HG03575 (cell line): ENCODE data around the gene SRRM5.
"Not testable (repeated sequence)": the region's sequence is repeated elsewhere in the genome, so short reads cannot be mapped to it uniquely, and the experiment has no call there.

Experiments
- ATAC-seq: cut with Tn5 transposase; IDR thresholded peaks from one replicate; pipeline ENCODE4 v1.9.1; 2021; ENCODE audit not compliant: unreplicated experiment, insufficient number of reproducible peaks, low FRiP score; ENCODE audit errors: extremely low read depth

The SRRM5 gene

DNA sequence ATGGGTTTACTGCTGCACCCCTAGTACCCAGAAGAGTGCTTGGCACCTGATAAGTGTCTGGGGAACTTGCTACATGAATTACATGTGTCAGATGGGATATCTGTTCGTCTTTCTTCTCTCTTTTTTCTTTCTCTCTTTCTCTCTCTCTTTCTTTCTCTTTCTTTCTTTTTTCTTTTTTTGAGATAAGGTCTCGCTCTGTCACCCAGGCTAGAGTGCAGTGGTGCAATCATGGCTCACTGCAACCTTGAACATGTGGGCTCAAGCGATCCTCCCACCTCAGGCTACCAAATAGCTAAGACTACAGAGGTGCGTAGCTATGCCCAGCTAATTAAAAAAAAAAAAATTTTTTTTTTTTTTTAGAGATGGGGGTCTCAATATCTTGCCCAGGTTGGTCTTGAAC, 21.6 kb downstream of the SRRM5 start:
- no peak for ATAC-seq

DNA sequence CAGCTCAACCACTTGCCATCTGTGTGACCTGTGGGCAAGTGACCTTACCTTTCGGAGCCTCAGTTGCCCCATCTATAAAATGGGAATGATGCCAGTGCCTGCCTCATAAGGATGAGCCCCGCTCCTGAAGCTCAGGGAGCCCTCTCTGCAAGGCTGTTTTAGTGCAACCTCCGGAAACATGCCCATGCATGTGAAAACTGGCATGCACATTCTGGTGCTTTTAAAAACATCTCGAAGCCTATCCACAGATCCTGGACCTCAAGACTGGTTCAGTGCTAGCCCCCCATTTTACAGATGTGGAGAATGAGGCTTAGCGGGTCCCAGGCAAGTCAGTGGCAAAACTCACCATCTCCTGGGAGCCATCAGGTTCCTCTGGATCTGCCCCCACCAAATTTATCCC, 22.2 kb downstream of the SRRM5 start:
- ATAC-seq, result no peak

GRCh38 chr19:43634506-43634871, 22.6 kb downstream of the SRRM5 start:
- no peak for ATAC-seq

DNA sequence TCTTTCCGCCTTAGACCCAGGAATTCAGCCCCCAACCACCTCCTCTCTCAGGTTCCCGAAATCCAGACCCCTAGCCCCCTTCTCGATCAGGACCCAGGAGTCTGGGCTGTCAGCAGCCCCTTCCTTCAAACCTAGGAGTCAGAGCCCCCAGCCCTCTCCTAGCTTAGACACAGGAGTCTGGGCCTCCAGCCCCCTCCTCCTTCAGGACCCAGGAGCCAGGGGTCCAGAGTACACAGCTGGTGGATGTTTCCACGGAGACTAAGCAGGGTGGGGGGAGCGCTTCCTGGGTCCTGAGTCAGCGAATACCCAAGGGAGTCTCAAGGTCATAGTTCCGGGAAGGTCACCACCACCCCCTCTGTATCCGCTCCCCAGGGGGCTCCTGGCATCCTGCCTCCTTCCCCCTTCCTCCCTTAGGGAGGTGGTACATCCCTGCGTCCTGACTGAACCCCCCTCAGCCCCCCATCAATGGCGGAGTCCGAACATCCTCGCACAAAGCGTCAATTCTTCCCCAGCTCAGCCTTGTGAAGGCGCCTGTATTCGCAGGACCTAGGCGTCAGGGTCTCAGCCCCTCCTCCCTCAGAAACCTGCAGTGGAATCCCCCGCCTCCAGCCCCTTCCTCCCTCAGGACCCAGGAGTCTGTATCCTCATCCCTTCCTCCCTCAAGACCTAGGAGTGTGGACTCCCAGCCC, 23.1 kb downstream of the SRRM5 start:
- ATAC-seq, result no peak

DNA sequence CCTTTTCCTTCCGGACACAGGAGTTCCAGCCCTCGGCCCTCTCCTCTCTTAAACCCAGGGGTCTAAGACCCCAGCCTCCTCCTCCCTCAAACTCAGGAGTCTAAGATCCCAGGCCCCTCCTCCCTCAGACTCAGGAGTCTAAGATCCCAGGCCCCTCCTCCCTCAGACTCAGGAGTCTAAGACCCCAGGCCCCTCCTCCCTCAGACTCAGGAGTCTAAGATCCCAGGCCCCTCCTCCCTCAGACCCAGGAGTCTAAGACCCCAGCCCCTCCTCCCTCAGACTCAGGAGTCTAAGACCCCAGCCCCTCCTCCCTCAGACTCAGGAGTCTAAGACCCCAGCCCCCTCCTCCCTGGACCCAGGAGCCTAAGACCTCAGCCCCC, 23.7 kb downstream of the SRRM5 start:
- not testable (repeated sequence) for ATAC-seq

DNA sequence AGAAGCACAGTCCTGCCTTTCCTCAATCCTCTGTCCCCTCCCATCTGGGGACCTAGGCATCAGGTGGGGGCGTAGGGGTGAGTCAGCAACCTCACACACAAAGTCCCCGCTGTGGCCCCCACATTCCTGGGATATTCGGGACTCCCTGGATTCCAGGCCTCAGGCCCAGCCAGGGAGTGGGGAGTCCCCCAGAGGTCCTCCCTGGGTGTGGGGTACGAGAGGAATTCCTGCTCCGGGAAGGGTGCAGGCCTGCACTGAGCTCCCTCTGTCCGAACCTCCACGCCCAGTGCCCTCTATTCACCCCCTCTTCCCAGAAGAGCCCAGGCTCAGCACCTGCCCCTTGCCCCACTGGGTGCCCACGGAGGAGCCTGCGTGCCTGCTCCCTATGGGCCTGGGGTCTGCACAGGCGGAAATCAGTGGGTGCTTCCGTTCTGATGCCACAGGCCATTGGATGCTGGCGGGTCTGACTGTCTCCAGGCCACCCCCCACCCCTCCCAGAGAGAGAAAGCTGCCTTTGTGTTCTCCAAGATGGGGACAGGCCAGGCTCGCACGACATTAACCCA, 24.3 kb downstream of the SRRM5 start:
- ATAC-seq, result no peak

- no peak for ATAC-seq
Observed at GRCh38 chr19:43638214-43638994, 26.5 kb downstream of the SRRM5 start.

DNA sequence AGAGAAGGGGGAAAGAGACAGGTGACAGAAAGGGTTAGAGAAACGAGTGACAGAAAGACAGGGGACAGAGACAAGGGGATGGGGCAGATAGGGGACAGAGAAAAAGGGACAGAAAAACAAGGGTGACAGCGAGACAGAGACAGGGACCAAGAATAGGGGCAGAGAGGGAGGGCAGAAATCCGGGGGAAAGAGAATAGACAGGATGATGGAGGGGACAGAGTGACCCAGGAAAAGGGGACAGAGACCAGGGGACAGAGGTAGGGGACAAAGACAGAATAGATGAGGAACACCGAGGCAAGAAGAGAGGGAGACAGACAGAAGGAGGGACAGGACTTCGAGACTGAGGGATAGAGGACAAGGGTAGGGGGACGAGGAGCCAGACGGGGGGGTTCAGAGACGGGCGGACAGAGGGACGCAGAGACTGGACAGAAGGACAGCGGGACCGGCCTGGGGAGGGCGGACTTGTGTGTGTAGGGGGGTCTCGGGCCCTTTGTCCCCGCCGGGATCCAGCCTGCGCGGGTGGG, 27.2 kb downstream of the SRRM5 start:
- ATAC-seq, result no peak

GRCh38 chr19:43639519-43640423, 27.9 kb downstream of the SRRM5 start, which contains the start of gene CADM4:
Gene CADM4 (minus strand): TSS chr19:43639850. CDS start chr19:43639790, 60 bp downstream.
- no peak for ATAC-seq

- no peak for ATAC-seq
Observed at GRCh38 chr19:43640424-43640757, 28.5 kb downstream of the SRRM5 start.

DNA sequence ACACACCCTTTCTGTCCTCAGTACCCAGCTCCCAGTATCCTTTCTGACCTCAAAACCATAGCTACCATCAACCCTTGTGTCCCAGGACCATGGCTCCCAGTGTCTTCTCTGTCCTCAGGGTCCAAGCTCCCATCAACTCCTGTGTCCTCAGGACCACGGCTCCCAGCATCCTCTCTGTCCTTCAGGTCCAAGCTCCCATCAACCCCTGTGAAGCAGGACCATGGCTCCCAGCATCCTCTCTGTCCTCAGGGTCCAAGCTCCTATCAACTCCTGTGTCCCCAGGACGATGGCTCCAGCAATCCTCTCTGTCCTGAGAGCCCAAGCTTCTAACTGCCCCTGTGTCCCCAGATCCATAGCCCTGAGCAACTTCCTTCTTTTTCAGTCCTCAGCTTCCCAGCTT, 29.4 kb downstream of the SRRM5 start:
- no peak for ATAC-seq

- ATAC-seq, result no peak
Observed at GRCh38 chr19:43642531-43642930, 30.6 kb downstream of the SRRM5 start.

GRCh38 chr19:43643326-43643725, 31.4 kb downstream of the SRRM5 start:
- ATAC-seq, result no peak

DNA sequence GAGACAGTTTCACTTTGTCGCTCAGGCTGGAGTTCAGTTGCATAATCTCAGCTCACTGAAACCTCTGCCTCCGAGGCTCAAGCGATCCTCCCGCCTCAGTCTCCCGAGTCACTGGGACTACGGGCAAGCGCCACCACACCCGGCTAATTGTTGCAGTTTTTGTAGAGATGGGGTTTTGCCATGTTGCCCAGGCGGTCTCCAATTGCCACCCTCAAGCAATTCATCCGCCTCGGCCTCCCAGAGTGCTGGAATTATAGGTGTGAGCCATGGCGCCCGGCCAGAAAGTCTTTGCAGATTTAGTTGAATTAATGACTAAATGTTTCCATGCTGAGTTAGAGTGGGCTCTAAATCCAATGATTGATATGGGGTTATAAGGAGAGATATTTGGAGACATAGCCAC, 32.3 kb downstream of the SRRM5 start:
- no peak for ATAC-seq

DNA sequence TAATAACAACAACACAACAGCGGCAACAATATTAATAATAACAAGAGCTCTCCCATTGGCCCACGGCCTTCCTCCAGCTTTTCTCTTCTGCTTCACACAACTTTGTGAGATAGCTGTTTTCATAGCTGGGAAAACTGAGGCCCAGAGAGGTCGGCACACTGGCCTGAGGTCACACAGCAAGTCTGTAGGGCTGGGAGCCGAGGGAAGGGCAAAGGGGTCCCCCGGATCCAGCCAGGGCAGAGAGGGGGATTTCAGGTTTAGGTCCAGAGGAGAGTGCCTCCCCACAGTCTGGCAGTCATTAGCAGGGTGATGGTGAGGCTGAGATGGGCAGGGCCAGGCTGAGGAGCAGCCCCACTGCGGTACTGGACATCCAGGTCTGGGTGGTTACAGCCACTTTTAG, 36.7 kb downstream of the SRRM5 start:
- ATAC-seq, result no peak

DNA sequence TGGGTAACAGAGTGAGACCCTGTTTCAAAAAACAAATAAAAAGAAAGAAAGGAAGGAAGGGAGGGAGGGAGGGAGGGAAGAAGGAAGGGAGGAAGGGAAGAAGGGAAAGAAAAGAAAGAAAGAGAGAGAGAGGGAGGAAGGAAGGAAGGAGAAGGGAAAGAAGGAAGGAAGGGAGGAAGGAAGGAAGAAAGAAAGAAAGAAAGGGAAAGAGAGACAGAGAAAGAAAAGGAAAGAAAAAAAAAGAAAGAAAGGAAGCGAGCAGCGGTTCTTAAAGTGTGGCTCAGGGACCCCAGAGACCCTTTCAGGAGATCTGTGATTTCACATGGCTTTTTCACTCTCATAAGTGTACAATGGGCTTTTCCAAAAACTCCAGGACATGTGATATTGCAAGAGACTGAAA, 37.6 kb downstream of the SRRM5 start:
- ATAC-seq, result no peak

DNA sequence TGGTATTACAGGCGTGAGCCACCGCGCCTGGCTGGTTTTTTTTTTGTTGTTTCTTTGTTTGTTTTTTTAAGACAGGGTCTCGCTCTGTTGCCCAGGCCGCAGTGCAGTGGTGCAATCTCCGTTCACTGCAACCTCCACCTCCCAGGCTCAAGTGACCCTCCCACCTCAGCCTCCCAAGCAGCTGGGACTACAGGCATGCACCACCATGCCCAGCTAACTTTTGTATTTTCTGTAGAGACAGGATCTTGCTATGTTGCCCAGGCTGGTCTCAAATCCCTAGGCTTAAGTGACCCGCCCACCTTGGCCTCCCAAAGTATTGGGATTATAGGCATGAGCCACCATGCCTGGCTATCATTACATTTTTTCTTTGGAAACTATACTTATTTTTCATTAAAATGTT, 38.4 kb downstream of the SRRM5 start:
- ATAC-seq, result not testable (repeated sequence)

GRCh38 chr19:43651758-43652545, 40.1 kb downstream of the SRRM5 start:
- no peak for ATAC-seq

DNA sequence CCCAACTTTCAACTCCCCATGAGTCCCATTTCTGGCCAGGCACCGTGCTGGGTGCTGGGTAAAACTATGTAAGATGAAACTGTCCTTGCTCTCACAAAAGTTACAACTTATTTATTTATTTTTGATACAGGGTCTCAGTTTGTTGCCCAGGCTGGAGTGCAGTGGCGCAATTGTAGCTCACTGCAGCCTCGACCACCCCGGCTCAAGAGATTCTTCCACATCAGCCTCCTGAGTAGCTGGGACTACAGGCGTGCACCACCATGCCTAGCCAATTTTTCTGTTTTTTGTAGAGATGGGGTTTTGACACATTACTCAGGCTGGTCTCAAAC, 40.6 kb downstream of the SRRM5 start:
- ATAC-seq, result no peak
